GM12873 (cell line): ENCODE measurements around the gene DPH6.

Experiments used
- TF ChIP-seq, protein P1 (sequence below): IDR thresholded peaks from 2 replicates; pipeline ENCODE4 v1.5.1; 2012; ENCODE audit warnings: low read depth, mild to moderate bottlenecking, moderate library complexity, low read length, control low read depth; ENCODE audit not compliant: insufficient read depth; ENCODE audit errors: missing control alignments

Gene DPH6

DNA sequence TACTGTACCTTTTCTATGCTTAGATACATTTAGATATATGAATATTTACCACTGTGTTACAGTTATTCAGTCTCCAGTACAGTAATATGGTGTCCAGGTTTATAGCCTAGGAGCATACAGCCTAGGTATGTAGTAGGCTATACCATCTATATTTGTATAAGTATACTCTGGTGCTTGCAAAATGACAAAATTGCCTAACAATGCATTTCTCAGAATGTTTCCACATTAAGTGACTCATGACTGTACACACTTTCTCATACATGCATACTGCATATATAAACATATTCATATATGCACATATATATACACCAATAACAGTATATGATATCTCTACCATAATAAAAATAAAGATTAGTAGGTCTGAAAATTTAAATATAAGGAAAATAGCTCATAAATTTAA lies 169.3 kb downstream of the DPH6 start:
- TF ChIP-seq, protein P1, sequence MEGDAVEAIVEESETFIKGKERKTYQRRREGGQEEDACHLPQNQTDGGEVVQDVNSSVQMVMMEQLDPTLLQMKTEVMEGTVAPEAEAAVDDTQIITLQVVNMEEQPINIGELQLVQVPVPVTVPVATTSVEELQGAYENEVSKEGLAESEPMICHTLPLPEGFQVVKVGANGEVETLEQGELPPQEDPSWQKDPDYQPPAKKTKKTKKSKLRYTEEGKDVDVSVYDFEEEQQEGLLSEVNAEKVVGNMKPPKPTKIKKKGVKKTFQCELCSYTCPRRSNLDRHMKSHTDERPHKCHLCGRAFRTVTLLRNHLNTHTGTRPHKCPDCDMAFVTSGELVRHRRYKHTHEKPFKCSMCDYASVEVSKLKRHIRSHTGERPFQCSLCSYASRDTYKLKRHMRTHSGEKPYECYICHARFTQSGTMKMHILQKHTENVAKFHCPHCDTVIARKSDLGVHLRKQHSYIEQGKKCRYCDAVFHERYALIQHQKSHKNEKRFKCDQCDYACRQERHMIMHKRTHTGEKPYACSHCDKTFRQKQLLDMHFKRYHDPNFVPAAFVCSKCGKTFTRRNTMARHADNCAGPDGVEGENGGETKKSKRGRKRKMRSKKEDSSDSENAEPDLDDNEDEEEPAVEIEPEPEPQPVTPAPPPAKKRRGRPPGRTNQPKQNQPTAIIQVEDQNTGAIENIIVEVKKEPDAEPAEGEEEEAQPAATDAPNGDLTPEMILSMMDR = no peak

DNA sequence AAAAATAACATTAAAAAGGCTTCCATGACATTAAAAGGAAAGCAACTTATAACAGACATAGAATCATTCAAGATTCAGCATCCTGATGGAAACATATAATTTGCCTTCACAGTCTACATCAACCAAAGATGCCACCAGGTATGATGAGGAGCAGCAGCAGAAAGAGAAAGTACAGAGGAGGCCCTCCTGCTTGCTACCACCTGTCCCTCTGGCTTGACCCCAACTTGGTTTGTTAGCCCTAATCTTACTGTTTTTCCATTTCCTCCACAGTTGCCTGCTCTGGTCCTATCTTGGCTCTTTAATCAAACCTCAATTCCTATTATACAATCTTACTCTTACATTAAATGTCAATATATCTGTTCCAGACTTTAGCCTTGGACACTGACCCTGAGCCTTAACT lies 171.3 kb downstream of the DPH6 start:
- TF ChIP-seq, protein P1 = no peak

DNA sequence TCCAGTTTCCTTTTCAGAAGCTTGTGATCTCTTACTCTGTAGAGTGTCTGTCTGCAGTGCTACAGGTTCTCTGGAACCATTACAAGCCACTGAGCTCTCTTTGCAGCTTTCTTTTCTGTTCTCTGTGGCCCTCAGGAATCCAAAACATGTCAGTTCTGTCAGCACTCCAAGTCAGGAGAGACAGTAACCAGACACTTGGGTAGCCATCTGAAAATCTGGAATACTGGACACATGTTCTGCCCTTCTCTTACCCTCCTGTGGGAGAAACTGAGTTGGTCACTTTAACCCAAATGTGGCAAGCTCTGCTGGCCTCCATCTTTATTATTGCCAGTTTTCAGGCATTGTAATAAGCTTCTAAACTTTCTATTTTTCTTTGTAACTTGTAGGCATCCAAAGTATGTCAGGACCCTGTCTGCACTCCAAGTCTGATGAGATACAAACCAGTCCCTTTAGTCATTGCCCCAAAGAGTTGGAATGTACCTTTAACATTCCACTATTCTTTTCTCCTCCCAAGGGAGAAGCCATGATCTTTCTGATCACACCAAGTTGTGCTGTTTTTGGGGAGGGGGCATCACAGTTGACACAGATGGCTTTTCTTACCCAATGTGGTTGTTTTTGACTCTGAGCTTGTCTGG lies 183.7 kb downstream of the DPH6 start:
- TF ChIP-seq, protein P1 = no peak

DNA sequence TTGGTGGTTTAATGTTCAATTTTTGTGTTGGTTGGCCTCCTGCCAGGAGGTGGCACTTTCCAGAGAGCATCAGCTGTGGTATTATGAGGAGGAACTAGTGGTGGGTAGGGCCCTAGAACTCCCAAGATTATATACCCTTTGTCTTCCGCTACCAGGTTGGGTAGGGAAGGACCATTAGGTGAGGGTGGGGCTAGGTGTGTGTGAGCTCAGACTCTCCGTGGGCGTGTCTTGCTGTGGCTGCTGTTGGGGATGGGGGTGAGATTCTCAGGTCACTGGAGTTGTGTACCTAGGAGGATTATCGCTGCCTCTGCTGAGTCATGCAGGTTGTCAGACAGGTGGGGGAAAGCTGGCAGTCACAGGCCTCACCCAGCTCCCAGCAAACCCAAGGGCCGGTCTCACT lies 187.1 kb downstream of the DPH6 start:
- TF ChIP-seq, protein P1 = no peak

DNA sequence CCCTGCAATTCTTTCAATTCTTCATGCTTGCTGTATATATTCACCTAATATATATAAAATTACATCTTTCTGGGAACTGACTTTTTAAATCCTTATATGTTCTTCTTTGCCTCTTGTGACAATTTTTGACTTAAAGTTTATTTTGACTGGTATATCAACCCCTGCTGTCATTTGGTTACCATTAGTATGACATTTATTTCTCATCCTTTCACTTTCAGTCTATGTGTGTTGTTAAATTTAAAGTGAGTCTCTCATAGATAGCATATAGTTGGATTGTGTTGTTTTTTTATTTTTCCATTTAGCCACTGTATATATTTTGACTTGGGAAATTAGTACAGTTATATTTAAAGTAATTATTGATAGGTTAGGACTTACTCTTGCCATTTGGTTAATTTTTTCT lies 194.9 kb downstream of the DPH6 start:
- TF ChIP-seq, protein P1 = no peak

DNA sequence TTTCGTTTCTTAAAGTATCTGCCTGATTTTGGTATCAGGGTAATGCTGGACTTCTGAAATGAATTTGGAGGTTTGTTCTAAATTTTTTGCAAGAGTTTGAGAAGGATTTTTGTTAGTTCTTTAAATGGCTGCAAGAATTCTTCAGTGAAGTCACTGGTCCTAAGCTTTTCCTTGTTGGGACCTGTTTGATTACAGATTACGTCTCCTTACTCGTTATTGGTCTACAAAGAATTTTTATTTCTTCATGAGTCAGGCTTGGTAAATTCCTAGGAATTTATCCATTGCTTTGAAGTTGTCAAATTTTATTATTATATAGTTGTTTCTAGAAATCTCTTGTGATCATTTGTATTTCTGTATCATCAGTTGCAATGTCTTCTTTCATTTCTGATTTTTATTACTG lies 196.0 kb downstream of the DPH6 start:
- TF ChIP-seq, protein P1 = no peak

DNA sequence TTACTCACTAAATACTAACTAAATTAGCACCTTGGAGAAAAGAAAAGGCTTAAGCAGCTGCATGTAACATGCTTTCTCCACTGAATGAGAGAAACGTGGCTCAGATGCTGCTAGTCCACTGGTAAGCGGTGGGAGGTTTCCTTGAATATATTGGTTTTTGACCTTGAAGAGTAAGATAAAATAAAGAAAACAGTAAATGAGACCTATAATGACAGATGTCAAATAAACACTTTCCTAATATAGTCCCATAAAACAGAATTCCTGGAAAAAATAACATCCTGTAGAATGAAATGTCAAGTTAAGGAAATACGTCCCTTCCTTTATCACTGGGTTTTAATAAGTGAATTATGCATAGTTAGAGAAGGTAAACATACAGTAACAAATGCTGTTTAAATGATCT lies 215.0 kb downstream of the DPH6 start:
- TF ChIP-seq, protein P1 = no peak
